ENCODE results near the gene FDPS.
"Not testable (repeated sequence)": the region's sequence is repeated elsewhere in the genome, so short reads cannot be mapped to it uniquely, and the experiment has no call there.

Gene FDPS

GRCh38 chr1:155320661-155321617, 12.3 kb downstream of the FDPS start, which contains the start of gene RUSC1:
Gene RUSC1 (plus strand): TSS chr1:155320894. CDS start chr1:155321774, 880 bp downstream.
- DNase-seq, result peak; percentile 72

- DNase-seq, result no peak
These were observed 13.2 kb downstream of the FDPS start for GRCh38 chr1:155321639-155322503.

GRCh38 chr1:155322571-155322952, 13.9 kb downstream of the FDPS start:
- no peak for DNase-seq

- peak; percentile 88 for DNase-seq
These were observed 14.5 kb downstream of the FDPS start for GRCh38 chr1:155322953-155323728.

GRCh38 chr1:155323729-155324036, 15.0 kb downstream of the FDPS start:
- peak; percentile 80 for DNase-seq

- peak; percentile 92 for DNase-seq
These were observed 15.5 kb downstream of the FDPS start for GRCh38 chr1:155324037-155324716.

- no peak for DNase-seq
These were observed 16.3 kb downstream of the FDPS start for GRCh38 chr1:155324717-155325602.

GRCh38 chr1:155325603-155325893, 16.9 kb downstream of the FDPS start:
- DNase-seq, result no peak

GRCh38 chr1:155326020-155326526, 17.4 kb downstream of the FDPS start:
- DNase-seq, result no peak

- DNase-seq, result no peak
These were observed 18.0 kb downstream of the FDPS start for GRCh38 chr1:155326631-155327037.

- DNase-seq, result no peak
These were observed 19.3 kb downstream of the FDPS start for GRCh38 chr1:155327981-155328380.

GRCh38 chr1:155328856-155329255, 20.2 kb downstream of the FDPS start:
- not testable (repeated sequence) for DNase-seq

- no peak for DNase-seq
These were observed 21.4 kb downstream of the FDPS start for GRCh38 chr1:155329980-155330598.

GRCh38 chr1:155334962-155335361, 26.3 kb downstream of the FDPS start:
- DNase-seq, result no peak

GRCh38 chr1:155339515-155340097, 30.9 kb downstream of the FDPS start:
- DNase-seq, result no peak

- no peak for DNase-seq
These were observed 34.2 kb downstream of the FDPS start for GRCh38 chr1:155342842-155343241.

GRCh38 chr1:155352631-155353030, 44.0 kb downstream of the FDPS start:
- no peak for DNase-seq

GRCh38 chr1:155360051-155360450, 51.4 kb downstream of the FDPS start:
- no peak for DNase-seq

Data from stimulated activated CD4-positive, alpha-beta T cell treated with anti-CD3 and anti-CD28 coated beads, Interleukin-4, amount 100 ng/mL, for 24 hours (primary cell).